GM12872 (cell line): ENCODE measurements around the gene CABP4.

Source experiments
- CTCF ChIP-seq: IDR thresholded peaks from 3 replicates; pipeline ENCODE4 v1.5.1; 2011; ENCODE audit warnings: low read depth, mild to moderate bottlenecking, low read length, moderate library complexity; ENCODE audit not compliant: insufficient read depth

Gene CABP4

GRCh38 chr11:67456068-67456705 is 1.0 kb downstream of the CABP4 start:
- no peak for TF ChIP-seq CTCF

- no peak for TF ChIP-seq CTCF
Observed at GRCh38 chr11:67457453-67457852, 2.3 kb downstream of the CABP4 start.

- no peak for TF ChIP-seq CTCF
Observed at GRCh38 chr11:67458266-67458665, 3.1 kb downstream of the CABP4 start.

- no peak for TF ChIP-seq CTCF
Observed at GRCh38 chr11:67463186-67463585, 8.0 kb downstream of the CABP4 start.

- TF ChIP-seq CTCF: no peak
Observed at GRCh38 chr11:67463680-67464410, 8.7 kb downstream of the CABP4 start.

GRCh38 chr11:67464411-67465188 is 9.4 kb downstream of the CABP4 start:
- no peak for TF ChIP-seq CTCF

GRCh38 chr11:67465189-67465510 is 10.0 kb downstream of the CABP4 start:
- no peak for TF ChIP-seq CTCF
